PC-9 (cell line): ENCODE measurements around the gene STAMBPL1.

Experiments used
- CTCF ChIP-seq: fragments of 200-600 bp; sonication (generic); conservative IDR thresholded peaks from 2 replicates; pipeline ENCODE4 v1.6.1; 2017; ENCODE audit warnings: mixed run types, antibody characterized with exemption, mild to moderate bottlenecking, moderate library complexity
- EZH2 ChIP-seq: fragments of 200-600 bp; sonication (generic); IDR thresholded peaks from 2 replicates; pipeline ENCODE4 v1.8.0; 2017; ENCODE audit warnings: antibody characterized with exemption, low read depth

GRCh38 chr10:88954458-88955083 is 74.5 kb downstream of the STAMBPL1 start:
- TF ChIP-seq CTCF, result no peak
- TF ChIP-seq EZH2, result no peak
